H9 (cell line): ENCODE results near the gene MYO1D. TPM values are rescaled to one million over a fixed set of nuclear protein-coding genes. Genes with fewer than 3 reads are reported as not detected.

Experiments
- DNase-seq: peaks from one replicate; pipeline ENCODE4 v3.0.0-alpha.2; 2017
- H2AFZ ChIP-seq: one replicate; pipeline ENCODE4 v1.6.1; 2013; ENCODE audit warnings: mild to moderate bottlenecking, low read length, control low read depth, moderate library complexity
- H2AK5ac ChIP-seq: 2 replicates; pipeline ENCODE4 v1.6.1; 2013; ENCODE audit warnings: low read length, control low read depth, mixed read lengths; ENCODE audit not compliant: insufficient read length
- H2BK120ac ChIP-seq: one replicate; pipeline ENCODE4 v1.6.1; 2013; ENCODE audit warnings: low read depth, mild to moderate bottlenecking, low read length, control low read depth, inconsistent platforms; ENCODE audit not compliant: poor library complexity, severe bottlenecking
- H2BK12ac ChIP-seq: 2 replicates; pipeline ENCODE4 v1.6.1; 2013; ENCODE audit warnings: low read length, control low read depth, mixed read lengths, low read depth; ENCODE audit not compliant: insufficient read length
- H2BK15ac ChIP-seq: 2 replicates; pipeline ENCODE4 v1.6.1; 2013; ENCODE audit warnings: low read depth, low read length, control low read depth
- H2BK20ac ChIP-seq: one replicate; pipeline ENCODE4 v1.6.1; 2013; ENCODE audit warnings: low read depth, mild to moderate bottlenecking, low read length, control low read depth, inconsistent platforms; ENCODE audit not compliant: poor library complexity, severe bottlenecking
- H2BK5ac ChIP-seq: 2 replicates; pipeline ENCODE4 v1.6.1; 2013; ENCODE audit warnings: low read length, control low read depth, mixed read lengths; ENCODE audit not compliant: insufficient read length
- H3K14ac ChIP-seq: 2 replicates; pipeline ENCODE4 v1.6.1; 2013; ENCODE audit warnings: low read length, control low read depth; ENCODE audit not compliant: insufficient read depth
- H3K18ac ChIP-seq: 2 replicates; pipeline ENCODE4 v1.6.1; 2013; ENCODE audit warnings: low read depth, mild to moderate bottlenecking, mixed read lengths, low read length, control low read depth; ENCODE audit not compliant: insufficient read length
- H3K23ac ChIP-seq: 2 replicates; pipeline ENCODE4 v1.6.1; 2013; ENCODE audit warnings: low read length, control low read depth, mixed read lengths, low read depth; ENCODE audit not compliant: insufficient read length
- H3K23me2 ChIP-seq: 2 replicates; pipeline ENCODE4 v1.6.1; 2013; ENCODE audit warnings: low read depth, mild to moderate bottlenecking, mixed read lengths, low read length, control low read depth; ENCODE audit not compliant: insufficient read length, poor library complexity, severe bottlenecking
- H3K27ac ChIP-seq: 2 replicates; pipeline ENCODE4 v1.5.1; 2013; ENCODE audit warnings: low read length, control low read depth, mixed read lengths, low read depth; ENCODE audit not compliant: insufficient read length
- H3K27me3 ChIP-seq: 2 replicates; pipeline ENCODE4 v1.6.1; 2013; ENCODE audit warnings: low read length, control low read depth, inconsistent platforms; ENCODE audit not compliant: insufficient read depth
- H3K4ac ChIP-seq: 2 replicates; pipeline ENCODE4 v1.6.1; 2013; ENCODE audit warnings: low read depth, mild to moderate bottlenecking, control low read depth, inconsistent platforms, low read length, moderate library complexity
- H3K4me1 ChIP-seq: 2 replicates; pipeline ENCODE4 v1.6.1; 2013; ENCODE audit warnings: low read length, control low read depth, inconsistent platforms; ENCODE audit not compliant: insufficient read depth
- H3K4me2 ChIP-seq: 2 replicates; pipeline ENCODE4 v1.6.1; 2013; ENCODE audit warnings: low read length, control low read depth, mixed read lengths; ENCODE audit not compliant: insufficient read length, insufficient read depth
- H3K56ac ChIP-seq: 2 replicates; pipeline ENCODE4 v1.6.1; 2013; ENCODE audit warnings: low read depth, mild to moderate bottlenecking, mixed read lengths, low read length, control low read depth; ENCODE audit not compliant: insufficient read length
- H3K79me1 ChIP-seq: 2 replicates; pipeline ENCODE4 v1.6.1; 2013; ENCODE audit warnings: low read depth, mild to moderate bottlenecking, moderate library complexity, low read length, control low read depth, inconsistent platforms; ENCODE audit not compliant: insufficient read depth, poor library complexity, severe bottlenecking
- H3K79me2 ChIP-seq: 2 replicates; pipeline ENCODE4 v1.6.1; 2013; ENCODE audit warnings: low read length, control low read depth, inconsistent platforms; ENCODE audit not compliant: insufficient read depth
- H3K9ac ChIP-seq: 2 replicates; pipeline ENCODE4 v1.6.1; 2013; ENCODE audit warnings: low read length, control low read depth, mixed read lengths; ENCODE audit not compliant: insufficient read length; ENCODE audit errors: extremely low read depth
- H3K9me3 ChIP-seq: one replicate; pipeline ENCODE4 v1.6.1; 2013; ENCODE audit warnings: low read depth, low read length, inconsistent platforms; ENCODE audit not compliant: control insufficient read depth
- H3T11ph ChIP-seq: one replicate; pipeline ENCODE4 v1.6.1; 2013; ENCODE audit warnings: mild to moderate bottlenecking, low read length, control low read depth, inconsistent platforms
- H4K20me1 ChIP-seq: one replicate; pipeline ENCODE4 v1.6.1; 2013; ENCODE audit not compliant: control insufficient read depth, insufficient read length, insufficient read depth
- H4K5ac ChIP-seq: 2 replicates; pipeline ENCODE4 v1.6.1; 2013; ENCODE audit warnings: low read depth, mild to moderate bottlenecking, mixed read lengths, low read length, control low read depth; ENCODE audit not compliant: insufficient read length
- H4K8ac ChIP-seq: replicated peaks from 2 replicates; pipeline ENCODE4 v1.6.1; 2013; ENCODE audit warnings: low read length, control low read depth, mixed read lengths, low read depth; ENCODE audit not compliant: insufficient read length
- H4K91ac ChIP-seq: 2 replicates; pipeline ENCODE4 v1.6.1; 2013; ENCODE audit warnings: low read depth, mild to moderate bottlenecking, moderate library complexity, mixed read lengths, low read length, control low read depth; ENCODE audit not compliant: insufficient read length
- H3K27ac Mint-ChIP-seq, 3 experiments: 2 replicates in 2 of 3; 3 replicates in 1 of 3; pipeline ENCODE4 v1.8.0; 2020 to 2021; ENCODE audit warnings: mixed read lengths in 3 of 3, mild to moderate bottlenecking in 1 of 3, moderate library complexity in 1 of 3
- H3K27me3 Mint-ChIP-seq: 2 replicates; pipeline ENCODE4 v1.8.0; 2021; ENCODE audit warnings: low read depth, mild to moderate bottlenecking, moderate library complexity, mixed read lengths
- H3K36me3 Mint-ChIP-seq, 3 experiments: 2 replicates in 2 of 3; 3 replicates in 1 of 3; pipeline ENCODE4 v1.8.0; 2020 to 2021; ENCODE audit warnings: low read depth in 3 of 3, mixed read lengths in 3 of 3; ENCODE audit not compliant: insufficient read depth in 1 of 3
- H3K4me1 Mint-ChIP-seq, 2 experiments: 2 replicates each; pipeline ENCODE4 v1.8.0; 2020; ENCODE audit warnings: mixed read lengths in 2 of 2
- H3K4me3 Mint-ChIP-seq, 2 experiments: 2 replicates in 1 of 2; 3 replicates in 1 of 2; pipeline ENCODE4 v1.8.0; 2020 to 2021; ENCODE audit warnings: mild to moderate bottlenecking in 2 of 2, mixed read lengths in 2 of 2, moderate library complexity in 1 of 2
- H3K9me3 Mint-ChIP-seq, 2 experiments: 2 replicates in 1 of 2; 3 replicates in 1 of 2; pipeline ENCODE4 v1.8.0; 2020; ENCODE audit warnings: mild to moderate bottlenecking in 2 of 2, mixed read lengths in 2 of 2, moderate library complexity in 1 of 2
- CTCF ChIP-seq: fragments of 200-600 bp; sonication (generic); conservative IDR thresholded peaks from 3 replicates; pipeline ENCODE4 v1.8.0; 2021; ENCODE audit warnings: antibody characterized with exemption, mild to moderate bottlenecking
- WGBS: extraction: QIAGEN DNeasy Blood & Tissue Kit; methylation state at CpG from one replicate; pipeline ENCODE4 v1.1.7; 2013; ENCODE audit warnings: missing lambda C conversion rate, low lambda C conversion rate, mixed read lengths; ENCODE audit not compliant: insufficient read length; ENCODE audit errors: extremely low coverage; 5-methylcytosine and 5-hydroxymethylcytosine counted together
- total RNA-seq: library from RNA; stranded (reverse); gene quantifications from 2 replicates; pipeline ENCODE4 v1.2.1, GENCODE V29; 2021

The MYO1D gene
- total RNA-seq, 1 experiment from 2014 or later, result 19.0 TPM

- H2AK5ac ChIP-seq, result no peak overlapping the region
- H3K27ac ChIP-seq, result no peak overlapping the region
- no peak for DNase-seq
- no peak overlapping the region for H2BK5ac ChIP-seq
- no peak overlapping the region for H2BK12ac ChIP-seq
- H3K23me2 ChIP-seq, result no peaks in the 10 kb centered on the region
- peaks cover 4 to 6% (median 4%) of the 10 kb centered on the region in 3 experiments; a peak in 4 of 7 replicates for H3K36me3 Mint-ChIP-seq
- no peak overlapping the region for H3K56ac ChIP-seq
- no peak overlapping the region for H3T11ph ChIP-seq
- H3K4me3 Mint-ChIP-seq, result no peak overlapping the region
- TF ChIP-seq CTCF, result no peak
- no peak overlapping the region for H2BK15ac ChIP-seq
- H3K27me3 Mint-ChIP-seq, result no peaks in the 10 kb centered on the region
- H3K9me3 Mint-ChIP-seq, result no peaks in the 10 kb centered on the region
- no peak overlapping the region for H2BK120ac ChIP-seq
- WGBS, result no CpG with 5 or more reads among the region's 14 CpGs
- H3K4me2 ChIP-seq, result no peak overlapping the region
- H3K79me2 ChIP-seq, result no peaks in the 10 kb centered on the region
- peaks cover 2% of the 10 kb centered on the region; the same call in 1 of the 2 replicates for H3K4me1 ChIP-seq
- H4K5ac ChIP-seq, result no peak overlapping the region
- no peaks in the 10 kb centered on the region for H3K27me3 ChIP-seq
- no peak overlapping the region for H3K14ac ChIP-seq
- no peak overlapping the region for H4K8ac ChIP-seq
- peaks cover 14% of the 10 kb centered on the region in 2 experiments for H3K4me1 Mint-ChIP-seq
- peak overlapping the region in 1 of 3 experiments; percentile 65; a peak in 1 of 7 replicates for H3K27ac Mint-ChIP-seq
- H4K91ac ChIP-seq, result no peak overlapping the region
- no peak overlapping the region for H3K9ac ChIP-seq
- H3K4ac ChIP-seq, result no peak overlapping the region
- H3K18ac ChIP-seq, result no peak overlapping the region
- no peaks in the 10 kb centered on the region for H3K9me3 ChIP-seq
- no peaks in the 10 kb centered on the region for H4K20me1 ChIP-seq
- no peak overlapping the region for H2BK20ac ChIP-seq
- H2AFZ ChIP-seq, result no peak overlapping the region
- H3K79me1 ChIP-seq, result no peaks in the 10 kb centered on the region
- no peak overlapping the region for H3K23ac ChIP-seq
Observed at GRCh38 chr17:32777436-32777835, 99.5 kb downstream of the MYO1D start.
